ENCODE measurements around the gene MVB12B.

The MVB12B gene

GRCh38 chr9:126401107-126401506 is 74.5 kb downstream of the MVB12B start:
- TF ChIP-seq GATA2 (IDR thresholded peaks at IDR 0.05; ENCODE audit: low read depth, low read length), result no peak
- no peak for TF ChIP-seq GATA3 (IDR thresholded peaks at IDR 0.05; ENCODE audit: low read depth, low read length)

DNA sequence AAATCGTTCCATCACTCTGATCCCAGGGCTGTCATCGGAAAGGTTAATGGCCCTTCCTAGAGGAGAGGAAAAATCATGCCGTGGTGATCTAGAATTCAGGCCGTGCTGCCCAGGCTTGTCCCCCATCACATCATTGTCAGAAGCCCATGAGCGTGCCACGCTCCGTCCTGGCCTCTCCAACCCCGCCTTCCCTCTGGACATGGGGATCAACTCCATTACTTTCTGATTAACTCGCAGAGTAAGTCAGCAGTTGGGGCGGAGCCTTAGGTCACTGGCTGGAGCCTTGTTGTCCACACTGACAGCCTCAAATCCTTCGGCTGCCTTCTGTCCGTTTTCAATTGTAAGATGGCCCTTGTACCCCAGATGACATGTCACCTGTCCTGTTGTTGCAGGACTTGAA is 75.0 kb downstream of the MVB12B start:
- TF ChIP-seq GATA2 (IDR thresholded peaks at IDR 0.05; ENCODE audit: low read depth, low read length), result no peak
- TF ChIP-seq GATA3 (IDR thresholded peaks at IDR 0.05; ENCODE audit: low read depth, low read length), result no peak

DNA sequence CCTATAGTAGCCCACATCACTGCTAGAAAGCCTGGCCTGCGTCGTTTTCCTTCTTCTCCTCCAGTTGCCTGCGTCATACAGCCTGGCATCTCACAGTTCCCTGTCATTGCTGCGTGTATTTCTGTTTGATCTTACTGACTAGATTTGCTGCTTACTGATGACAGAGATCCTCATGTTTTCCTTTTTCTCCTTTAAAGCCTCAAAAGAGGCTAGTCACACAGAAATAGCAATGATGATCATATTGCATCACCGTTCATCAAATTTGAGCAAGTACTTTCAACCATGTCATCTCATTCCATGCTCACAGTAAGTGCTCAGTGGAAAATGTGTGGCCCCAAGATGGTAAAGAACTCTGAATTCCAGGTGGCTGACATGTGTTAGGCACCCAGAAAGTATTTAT is 76.8 kb downstream of the MVB12B start:
- TF ChIP-seq GATA2 (IDR thresholded peaks at IDR 0.05; ENCODE audit: low read depth, low read length), result no peak
- TF ChIP-seq GATA3 (IDR thresholded peaks at IDR 0.05; ENCODE audit: low read depth, low read length), result no peak

DNA sequence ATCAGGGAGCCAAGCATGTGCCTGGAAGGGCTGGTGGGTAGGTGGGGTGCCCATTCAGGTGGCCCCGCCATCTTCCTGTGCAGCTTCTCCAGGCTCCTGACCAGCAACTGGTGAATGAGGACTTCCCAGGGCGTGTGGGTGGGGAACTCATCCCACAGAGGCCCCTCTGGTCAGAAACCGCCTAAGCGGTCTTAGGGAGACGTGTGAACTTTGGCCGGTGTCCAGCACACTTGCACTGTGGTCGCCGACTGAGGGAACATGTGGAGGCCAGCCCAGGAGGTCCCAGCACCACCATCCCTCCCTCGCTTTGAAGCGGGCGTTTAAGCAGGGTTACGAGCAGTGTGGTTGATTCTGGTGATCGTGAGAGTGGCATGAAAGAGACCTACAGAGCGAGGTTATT is 77.8 kb downstream of the MVB12B start:
- no peak for TF ChIP-seq GATA3 (IDR thresholded peaks at IDR 0.05; ENCODE audit: low read depth, low read length)
- no peak for TF ChIP-seq GATA2 (IDR thresholded peaks at IDR 0.05; ENCODE audit: low read depth, low read length)

GRCh38 chr9:126406075-126406667 is 79.5 kb downstream of the MVB12B start:
- no peak for TF ChIP-seq GATA2 (IDR thresholded peaks at IDR 0.05; ENCODE audit: low read depth, low read length)
- TF ChIP-seq GATA3 (IDR thresholded peaks at IDR 0.05; ENCODE audit: low read depth, low read length), result no peak

GRCh38 chr9:126407114-126407870 is 80.7 kb downstream of the MVB12B start:
- TF ChIP-seq GATA3 (IDR thresholded peaks at IDR 0.05; ENCODE audit: low read depth, low read length) (no peak), GATA2 (IDR thresholded peaks at IDR 0.05; ENCODE audit: low read depth, low read length) (no peak)

DNA sequence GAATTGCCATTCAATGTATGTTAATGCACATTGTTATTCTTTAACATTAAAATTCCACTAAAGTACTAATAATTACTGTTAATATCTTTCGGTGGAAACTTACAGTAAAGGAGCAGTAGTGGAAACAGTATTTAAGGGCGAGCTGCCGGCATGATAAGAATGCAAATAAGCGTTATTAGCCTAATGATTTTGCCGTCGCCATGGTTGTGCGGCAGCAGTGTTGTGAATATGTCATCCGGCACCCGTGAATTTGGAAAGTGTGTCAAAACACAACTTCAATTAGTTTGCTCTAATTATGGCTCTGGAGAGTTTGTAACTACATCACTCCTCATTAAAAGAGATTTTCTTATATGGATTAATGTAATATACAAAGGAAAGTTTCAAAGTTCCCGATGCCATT is 81.4 kb downstream of the MVB12B start:
- TF ChIP-seq GATA2 (IDR thresholded peaks at IDR 0.05; ENCODE audit: low read depth, low read length) (no peak), GATA3 (IDR thresholded peaks at IDR 0.05; ENCODE audit: low read depth, low read length) (no peak)

DNA sequence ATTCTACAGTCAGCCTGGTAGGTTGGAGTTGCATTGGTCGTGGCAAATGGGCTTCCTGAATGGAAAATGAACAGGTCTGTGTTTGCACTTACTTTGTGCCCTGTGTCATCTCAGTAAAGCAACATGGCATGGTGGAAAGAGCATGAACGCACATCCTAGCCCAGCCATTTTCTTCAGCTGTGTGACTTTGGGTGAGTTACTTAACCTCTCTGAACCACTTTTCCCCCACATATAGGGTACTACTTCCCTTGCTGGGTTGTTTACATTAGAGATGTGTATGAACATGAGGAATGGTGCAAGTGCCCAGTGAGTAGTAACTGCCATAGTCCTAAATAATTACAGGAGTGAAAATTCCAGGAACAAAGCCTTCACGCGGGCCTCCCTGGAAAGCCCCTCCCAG is 83.6 kb downstream of the MVB12B start:
- TF ChIP-seq GATA2 (IDR thresholded peaks at IDR 0.05; ENCODE audit: low read depth, low read length) (no peak), GATA3 (IDR thresholded peaks at IDR 0.05; ENCODE audit: low read depth, low read length) (no peak)

GRCh38 chr9:126411225-126411947 is 84.8 kb downstream of the MVB12B start:
- TF ChIP-seq GATA3 (IDR thresholded peaks at IDR 0.05; ENCODE audit: low read depth, low read length), result no peak
- TF ChIP-seq GATA2 (IDR thresholded peaks at IDR 0.05; ENCODE audit: low read depth, low read length), result no peak

GRCh38 chr9:126411948-126412284 is 85.3 kb downstream of the MVB12B start:
- TF ChIP-seq GATA3 (IDR thresholded peaks at IDR 0.05; ENCODE audit: low read depth, low read length), result no peak
- no peak for TF ChIP-seq GATA2 (IDR thresholded peaks at IDR 0.05; ENCODE audit: low read depth, low read length)

DNA sequence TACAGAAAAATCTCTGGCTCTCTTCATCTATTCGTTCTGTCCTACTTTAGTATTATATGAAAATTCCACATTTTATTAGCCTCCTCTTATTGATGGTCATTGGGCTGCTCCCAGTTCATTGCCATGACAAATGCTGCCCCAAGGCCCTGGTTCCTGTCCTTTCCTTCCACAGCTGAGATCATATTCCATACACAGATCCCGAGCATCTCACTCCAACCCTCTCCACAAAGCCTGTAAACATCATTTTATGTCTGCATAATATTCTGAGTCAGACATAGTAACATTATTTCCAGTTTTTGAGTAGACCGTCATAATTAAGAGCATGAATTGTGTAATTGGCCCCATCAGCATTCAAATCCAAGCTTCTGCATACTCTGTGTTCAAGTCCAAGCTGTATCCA is 86.3 kb downstream of the MVB12B start:
- TF ChIP-seq GATA2 (IDR thresholded peaks at IDR 0.05; ENCODE audit: low read depth, low read length) (no peak), GATA3 (IDR thresholded peaks at IDR 0.05; ENCODE audit: low read depth, low read length) (no peak)

DNA sequence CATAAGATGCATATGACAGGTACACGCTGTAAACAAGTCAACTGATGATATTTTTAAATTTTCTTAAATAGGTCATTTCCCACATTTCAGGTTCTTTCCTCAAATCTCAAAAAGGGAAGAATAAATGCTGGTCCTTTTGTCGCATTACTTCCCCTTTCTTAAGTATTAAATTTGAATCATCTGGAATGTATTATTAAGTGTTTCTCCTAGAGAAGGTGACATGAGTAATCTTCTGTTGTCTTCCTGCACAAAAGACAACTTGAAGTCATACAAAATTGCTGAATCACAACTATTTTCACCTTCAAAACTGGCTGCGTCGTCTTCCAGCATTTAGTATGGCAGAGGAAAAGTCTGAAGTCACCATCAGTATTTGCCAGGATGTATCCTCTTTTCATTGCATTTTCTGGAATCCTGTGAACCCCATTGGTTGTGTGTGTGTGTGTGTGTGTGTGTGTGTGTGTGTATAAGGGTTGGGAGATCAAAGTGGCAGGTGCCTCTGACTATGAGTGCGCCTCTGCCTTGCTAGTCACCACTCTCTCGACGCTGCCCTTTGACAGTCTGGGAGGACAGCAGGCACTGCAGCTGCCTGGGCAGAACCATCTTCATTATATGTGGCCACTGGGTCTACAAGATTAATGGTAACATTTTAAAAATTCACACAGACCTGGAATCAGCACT is 86.9 kb downstream of the MVB12B start:
- TF ChIP-seq GATA2 (IDR thresholded peaks at IDR 0.05; ENCODE audit: low read depth, low read length), result no peak

GRCh38 chr9:126415741-126416370 is 89.2 kb downstream of the MVB12B start:
- TF ChIP-seq GATA2 (IDR thresholded peaks at IDR 0.05; ENCODE audit: low read depth, low read length), result no peak
- TF ChIP-seq GATA3 (IDR thresholded peaks at IDR 0.05; ENCODE audit: low read depth, low read length), result no peak

DNA sequence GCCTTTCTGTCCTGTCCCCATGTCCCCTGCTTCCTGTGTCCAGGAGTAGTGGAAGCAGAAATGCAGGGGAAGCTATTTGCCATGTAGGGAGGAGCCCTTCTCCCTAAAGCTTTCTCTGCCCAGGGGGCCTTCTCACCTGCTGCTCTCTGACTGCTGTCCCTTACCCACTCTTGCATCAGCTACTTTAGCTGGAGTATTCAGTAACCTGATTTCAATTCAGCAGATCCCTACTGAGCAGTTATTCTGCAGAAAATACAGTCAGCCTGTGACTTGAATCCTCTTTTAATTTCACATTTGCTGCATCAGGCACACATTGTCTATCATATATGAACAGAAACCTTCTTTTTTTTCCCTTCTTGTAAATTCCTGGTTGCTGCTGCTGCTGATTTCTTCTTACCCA is 90.4 kb downstream of the MVB12B start:
- TF ChIP-seq GATA3 (IDR thresholded peaks at IDR 0.05; ENCODE audit: low read depth, low read length), result no peak
